Subcutaneous abdominal adipose tissue (tissue), 5 donors: ENCODE data around the gene TMEM225.

ENCODE experiments used
- H3K27ac ChIP-seq: one replicate; pipeline ENCODE4 v1.7.0; 2013; ENCODE audit warnings: low read depth, mild to moderate bottlenecking, inconsistent platforms, low read length, moderate library complexity
- H3K27me3 ChIP-seq, 5 donors: one replicate each; pipeline ENCODE4 v1.7.0; 2013; ENCODE audit warnings: low read length in 5 of 5, inconsistent platforms in 1 of 5; ENCODE audit not compliant: control insufficient read depth in 5 of 5, insufficient read depth in 4 of 5
- H3K36me3 ChIP-seq, 5 donors: one replicate each; pipeline ENCODE4 v1.7.0; 2013; ENCODE audit warnings: low read length in 5 of 5; ENCODE audit not compliant: control insufficient read depth in 5 of 5, insufficient read depth in 5 of 5
- H3K4me1 ChIP-seq, 5 donors: one replicate each; pipeline ENCODE4 v1.7.0; 2013; ENCODE audit warnings: low read length in 5 of 5, mild to moderate bottlenecking in 3 of 5, moderate library complexity in 1 of 5; ENCODE audit not compliant: control insufficient read depth in 5 of 5, insufficient read depth in 5 of 5
- H3K4me3 ChIP-seq, 5 donors: one replicate each; pipeline ENCODE4 v1.7.0; 2013; ENCODE audit warnings: low read length in 5 of 5, low read depth in 1 of 5
- H3K9ac ChIP-seq, 5 donors: one replicate each; pipeline ENCODE4 v1.7.0; 2013; ENCODE audit warnings: low read length in 5 of 5, mild to moderate bottlenecking in 4 of 5, moderate library complexity in 3 of 5
- H3K9me3 ChIP-seq, 5 donors: one replicate each; pipeline ENCODE4 v1.7.0; 2013; ENCODE audit warnings: low read length in 5 of 5; ENCODE audit not compliant: control insufficient read depth in 5 of 5
- donor health status: healthy.
- donor health status: healthy.
- donor health status: healthy.
- donor health status: healthy.
- donor health status: healthy.

The TMEM225 gene

DNA sequence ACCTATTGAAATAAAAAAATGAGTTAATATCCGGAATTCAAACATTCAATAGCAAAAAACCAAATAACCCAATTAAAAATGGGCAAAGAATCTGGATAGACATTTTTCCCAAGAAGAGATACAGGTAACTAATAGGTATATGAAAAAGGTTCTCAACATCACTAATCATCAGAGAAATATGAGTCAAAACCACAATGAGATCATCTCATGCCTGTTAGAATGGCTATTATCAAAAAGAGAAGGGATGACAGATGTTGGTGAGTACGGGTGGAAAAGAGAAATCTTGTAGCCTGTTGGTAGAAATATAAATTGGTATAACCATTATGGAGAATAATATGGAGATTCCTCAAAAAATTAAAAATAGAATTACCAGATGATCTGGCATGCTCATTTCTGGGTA is 52.4 kb downstream of the TMEM225 start:
- H3K27me3 ChIP-seq = no peaks in the 10 kb centered on the region
- no peaks in the 10 kb centered on the region for H3K4me1 ChIP-seq
- no peak overlapping the region for H3K9ac ChIP-seq
- no peaks in the 10 kb centered on the region for H3K36me3 ChIP-seq
- H3K9me3 ChIP-seq = no peaks in the 10 kb centered on the region
- H3K4me3 ChIP-seq = no peak overlapping the region
- H3K27ac ChIP-seq = no peak overlapping the region
